Measurements from ENCODE around the gene SKP1. TPM values are rescaled to one million over a fixed set of nuclear protein-coding genes. Genes with fewer than 3 reads are reported as not detected.

Gene SKP1
- total RNA-seq, 1 donor from 2014 or later, result 147 TPM

GRCh38 chr5:134149571-134150303 is 27.0 kb downstream of the SKP1 start:
- Histone ChIP-seq H3K27me3 (no peaks in the 10 kb centered on the region), H3K36me3 (peaks cover 0 to 53% of the 10 kb centered on the region in 2 donors), H3K4me3 (no peak overlapping the region), H3K27ac (no peak overlapping the region), H3K9me3 (no peaks in the 10 kb centered on the region), H3K4me1 (peaks cover 14% of the 10 kb centered on the region)
- no peak for DNase-seq (ENCODE audit: extremely low spot score in 2 of 2)
- TF ChIP-seq CTCF (IDR thresholded peaks at IDR 0.05) (no peak), POLR2A (IDR thresholded peaks at IDR 0.05) (no peak), POLR2AphosphoS5 (IDR thresholded peaks at IDR 0.05; ENCODE audit: insufficient read depth in 1 of 2, low read depth in 1 of 2) (no peak)
- intact Hi-C loops (cut with DNase I), result no loop called here

- intact Hi-C loops (cut with DNase I), result no loop called here
- peaks cover 14% of the 10 kb centered on the region for H3K4me1 ChIP-seq
- no peak overlapping the region for H3K27ac ChIP-seq
Observed at GRCh38 chr5:134148986-134149539, 27.7 kb downstream of the SKP1 start.

GRCh38 chr5:134148316-134148715 is 28.4 kb downstream of the SKP1 start:
- no peak for DNase-seq (ENCODE audit: extremely low spot score in 2 of 2)

More at GRCh38 chr5:134148986-134149539, 27.7 kb downstream of the SKP1 start:
- Histone ChIP-seq H3K27me3 (no peaks in the 10 kb centered on the region), H3K4me3 (no peak overlapping the region), H3K9me3 (no peaks in the 10 kb centered on the region), H3K36me3 (peaks cover 0 to 48% of the 10 kb centered on the region in 2 donors)
- no peak for TF ChIP-seq CTCF (IDR thresholded peaks at IDR 0.05)
- TF ChIP-seq POLR2A (IDR thresholded peaks at IDR 0.05), result no peak
- TF ChIP-seq POLR2AphosphoS5 (IDR thresholded peaks at IDR 0.05; ENCODE audit: insufficient read depth in 1 of 2, low read depth in 1 of 2), result no peak
- DNase-seq (ENCODE audit: extremely low spot score in 2 of 2), result no peak

GRCh38 chr5:134146651-134147518 is 29.9 kb downstream of the SKP1 start:
- no peak for TF ChIP-seq CTCF (IDR thresholded peaks at IDR 0.05)
- DNase-seq (ENCODE audit: extremely low spot score in 2 of 2), result peak in 1 of 2 donors; percentile 81
- Histone ChIP-seq H3K27ac (no peak overlapping the region), H3K9me3 (no peaks in the 10 kb centered on the region), H3K4me1 (peaks cover 11% of the 10 kb centered on the region), H3K4me3 (no peak overlapping the region), H3K36me3 (peaks cover 0 to 30% of the 10 kb centered on the region in 2 donors), H3K27me3 (no peaks in the 10 kb centered on the region)
- intact Hi-C loops (cut with DNase I), result no loop called here

More at GRCh38 chr5:134148316-134148715, 28.4 kb downstream of the SKP1 start:
- H3K4me1 ChIP-seq, result peaks cover 14% of the 10 kb centered on the region
- no peaks in the 10 kb centered on the region for H3K27me3 ChIP-seq
- no peak overlapping the region for H3K4me3 ChIP-seq
- no peak overlapping the region for H3K27ac ChIP-seq
- H3K9me3 ChIP-seq, result no peaks in the 10 kb centered on the region
- intact Hi-C loops (cut with DNase I), result no loop called here
- TF ChIP-seq CTCF (IDR thresholded peaks at IDR 0.05) (no peak), POLR2AphosphoS5 (IDR thresholded peaks at IDR 0.05; ENCODE audit: insufficient read depth in 1 of 2, low read depth in 1 of 2) (no peak), POLR2A (IDR thresholded peaks at IDR 0.05) (no peak)
- H3K36me3 ChIP-seq, result peaks cover 0 to 40% of the 10 kb centered on the region in 2 donors
